ENCODE measurements around the gene TXNL4B.

DNA sequence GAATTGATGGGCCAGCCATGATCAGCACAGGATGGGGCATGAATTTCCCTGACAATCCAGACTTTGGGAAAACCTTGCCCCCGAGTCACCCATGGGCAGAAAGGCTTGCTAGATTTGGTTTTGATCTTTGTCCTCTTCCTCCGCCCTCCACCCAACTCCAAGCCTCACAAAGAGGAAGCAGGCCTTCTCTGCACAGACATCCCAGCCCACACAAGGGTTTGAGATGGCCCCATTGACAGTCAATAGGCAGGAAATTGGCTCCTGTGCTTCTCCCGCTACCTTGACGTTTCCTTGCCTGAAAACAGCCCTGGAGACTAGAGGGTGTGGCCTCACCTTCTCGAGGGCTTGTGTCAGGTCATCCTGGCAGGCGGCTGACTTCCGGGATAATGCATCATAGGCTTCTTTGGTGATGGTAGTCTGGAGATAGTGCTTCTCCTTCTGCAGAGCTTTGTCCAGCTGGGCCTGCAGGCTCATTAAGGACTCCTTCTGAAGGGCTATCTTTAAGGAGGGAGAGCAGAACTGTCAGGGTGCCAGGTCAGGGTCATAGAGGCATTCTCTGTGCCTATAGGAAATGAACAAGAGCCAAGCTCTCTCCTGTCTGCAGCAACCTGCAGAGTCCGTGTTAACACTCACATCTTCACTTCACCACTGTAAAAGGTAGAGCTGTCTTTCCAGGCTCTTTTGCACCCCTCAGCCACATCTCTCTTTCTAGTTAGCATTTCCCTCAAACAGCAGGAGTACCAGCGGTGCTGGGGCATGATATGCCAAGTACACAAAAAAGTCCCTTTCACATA is 32.4 kb upstream of the TXNL4B start:
- no peak for TF ChIP-seq YY1 (tag by site-specific recombination; IDR thresholded peaks at IDR 0.05)
- no peak for TF ChIP-seq ZBTB20 (tag by site-specific recombination; IDR thresholded peaks at IDR 0.05)
- TF ChIP-seq, protein P1, sequence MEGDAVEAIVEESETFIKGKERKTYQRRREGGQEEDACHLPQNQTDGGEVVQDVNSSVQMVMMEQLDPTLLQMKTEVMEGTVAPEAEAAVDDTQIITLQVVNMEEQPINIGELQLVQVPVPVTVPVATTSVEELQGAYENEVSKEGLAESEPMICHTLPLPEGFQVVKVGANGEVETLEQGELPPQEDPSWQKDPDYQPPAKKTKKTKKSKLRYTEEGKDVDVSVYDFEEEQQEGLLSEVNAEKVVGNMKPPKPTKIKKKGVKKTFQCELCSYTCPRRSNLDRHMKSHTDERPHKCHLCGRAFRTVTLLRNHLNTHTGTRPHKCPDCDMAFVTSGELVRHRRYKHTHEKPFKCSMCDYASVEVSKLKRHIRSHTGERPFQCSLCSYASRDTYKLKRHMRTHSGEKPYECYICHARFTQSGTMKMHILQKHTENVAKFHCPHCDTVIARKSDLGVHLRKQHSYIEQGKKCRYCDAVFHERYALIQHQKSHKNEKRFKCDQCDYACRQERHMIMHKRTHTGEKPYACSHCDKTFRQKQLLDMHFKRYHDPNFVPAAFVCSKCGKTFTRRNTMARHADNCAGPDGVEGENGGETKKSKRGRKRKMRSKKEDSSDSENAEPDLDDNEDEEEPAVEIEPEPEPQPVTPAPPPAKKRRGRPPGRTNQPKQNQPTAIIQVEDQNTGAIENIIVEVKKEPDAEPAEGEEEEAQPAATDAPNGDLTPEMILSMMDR (tag by site-specific recombination; IDR thresholded peaks at IDR 0.05) = no peak
- TF ChIP-seq HOXA7 (CRISPR knock-in tag; IDR thresholded peaks at IDR 0.05; ENCODE audit: borderline replicate concordance) = no peak
- TF ChIP-seq, protein P2, sequence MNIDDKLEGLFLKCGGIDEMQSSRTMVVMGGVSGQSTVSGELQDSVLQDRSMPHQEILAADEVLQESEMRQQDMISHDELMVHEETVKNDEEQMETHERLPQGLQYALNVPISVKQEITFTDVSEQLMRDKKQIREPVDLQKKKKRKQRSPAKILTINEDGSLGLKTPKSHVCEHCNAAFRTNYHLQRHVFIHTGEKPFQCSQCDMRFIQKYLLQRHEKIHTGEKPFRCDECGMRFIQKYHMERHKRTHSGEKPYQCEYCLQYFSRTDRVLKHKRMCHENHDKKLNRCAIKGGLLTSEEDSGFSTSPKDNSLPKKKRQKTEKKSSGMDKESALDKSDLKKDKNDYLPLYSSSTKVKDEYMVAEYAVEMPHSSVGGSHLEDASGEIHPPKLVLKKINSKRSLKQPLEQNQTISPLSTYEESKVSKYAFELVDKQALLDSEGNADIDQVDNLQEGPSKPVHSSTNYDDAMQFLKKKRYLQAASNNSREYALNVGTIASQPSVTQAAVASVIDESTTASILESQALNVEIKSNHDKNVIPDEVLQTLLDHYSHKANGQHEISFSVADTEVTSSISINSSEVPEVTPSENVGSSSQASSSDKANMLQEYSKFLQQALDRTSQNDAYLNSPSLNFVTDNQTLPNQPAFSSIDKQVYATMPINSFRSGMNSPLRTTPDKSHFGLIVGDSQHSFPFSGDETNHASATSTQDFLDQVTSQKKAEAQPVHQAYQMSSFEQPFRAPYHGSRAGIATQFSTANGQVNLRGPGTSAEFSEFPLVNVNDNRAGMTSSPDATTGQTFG (tag by site-specific recombination; IDR thresholded peaks at IDR 0.05; ENCODE audit: borderline replicate concordance) = no peak
- TF ChIP-seq ZBTB21 (tag by site-specific recombination; IDR thresholded peaks at IDR 0.05) = no peak
- no peak for TF ChIP-seq ZXDB (tag by site-specific recombination; IDR thresholded peaks at IDR 0.05)
- no peak for TF ChIP-seq ZNF274 (IDR thresholded peaks at IDR 0.05; ENCODE audit: low read length)
- no peak for TF ChIP-seq ZNF274 (tag by site-specific recombination; IDR thresholded peaks at IDR 0.05; ENCODE audit: borderline replicate concordance)
- no peak for TF ChIP-seq ZNF140 (tag by site-specific recombination; IDR thresholded peaks at IDR 0.05)
- TF ChIP-seq TCF7L2 (IDR thresholded peaks at IDR 0.05; ENCODE audit: borderline replicate concordance, low read depth, low read length) = no peak
- TF ChIP-seq, protein P3, sequence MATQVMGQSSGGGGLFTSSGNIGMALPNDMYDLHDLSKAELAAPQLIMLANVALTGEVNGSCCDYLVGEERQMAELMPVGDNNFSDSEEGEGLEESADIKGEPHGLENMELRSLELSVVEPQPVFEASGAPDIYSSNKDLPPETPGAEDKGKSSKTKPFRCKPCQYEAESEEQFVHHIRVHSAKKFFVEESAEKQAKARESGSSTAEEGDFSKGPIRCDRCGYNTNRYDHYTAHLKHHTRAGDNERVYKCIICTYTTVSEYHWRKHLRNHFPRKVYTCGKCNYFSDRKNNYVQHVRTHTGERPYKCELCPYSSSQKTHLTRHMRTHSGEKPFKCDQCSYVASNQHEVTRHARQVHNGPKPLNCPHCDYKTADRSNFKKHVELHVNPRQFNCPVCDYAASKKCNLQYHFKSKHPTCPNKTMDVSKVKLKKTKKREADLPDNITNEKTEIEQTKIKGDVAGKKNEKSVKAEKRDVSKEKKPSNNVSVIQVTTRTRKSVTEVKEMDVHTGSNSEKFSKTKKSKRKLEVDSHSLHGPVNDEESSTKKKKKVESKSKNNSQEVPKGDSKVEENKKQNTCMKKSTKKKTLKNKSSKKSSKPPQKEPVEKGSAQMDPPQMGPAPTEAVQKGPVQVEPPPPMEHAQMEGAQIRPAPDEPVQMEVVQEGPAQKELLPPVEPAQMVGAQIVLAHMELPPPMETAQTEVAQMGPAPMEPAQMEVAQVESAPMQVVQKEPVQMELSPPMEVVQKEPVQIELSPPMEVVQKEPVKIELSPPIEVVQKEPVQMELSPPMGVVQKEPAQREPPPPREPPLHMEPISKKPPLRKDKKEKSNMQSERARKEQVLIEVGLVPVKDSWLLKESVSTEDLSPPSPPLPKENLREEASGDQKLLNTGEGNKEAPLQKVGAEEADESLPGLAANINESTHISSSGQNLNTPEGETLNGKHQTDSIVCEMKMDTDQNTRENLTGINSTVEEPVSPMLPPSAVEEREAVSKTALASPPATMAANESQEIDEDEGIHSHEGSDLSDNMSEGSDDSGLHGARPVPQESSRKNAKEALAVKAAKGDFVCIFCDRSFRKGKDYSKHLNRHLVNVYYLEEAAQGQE (tag by site-specific recombination; IDR thresholded peaks at IDR 0.05) = no peak
- no peak for TF ChIP-seq ZNF768 (tag by site-specific recombination; IDR thresholded peaks at IDR 0.05)

Measured in HEK293 (cell line).